GM23248 (cell line): ENCODE data around the gene ACSS3. TPM values are rescaled to one million over a fixed set of nuclear protein-coding genes. Genes with fewer than 3 reads are reported as not detected.

Experiments used
- DNase-seq: peaks from one replicate; pipeline ENCODE4 v3.0.0-alpha.2; 2015
- H2AFZ ChIP-seq: fragments of 200-600 bp; sonication (generic); 2 replicates; pipeline ENCODE4 v1.6.1; 2016; ENCODE audit warnings: antibody characterized with exemption
- H3F3A ChIP-seq: fragments of 200-600 bp; sonication (generic); 2 replicates; pipeline ENCODE4 v1.6.1; 2016; ENCODE audit warnings: mild to moderate bottlenecking, antibody characterized with exemption, mixed run types; ENCODE audit not compliant: insufficient read depth
- H3K27ac ChIP-seq: fragments of 200-600 bp; sonication (generic); 2 replicates; pipeline ENCODE4 v1.5.1; 2016; ENCODE audit warnings: mild to moderate bottlenecking
- H3K27me3 ChIP-seq: fragments of 200-600 bp; sonication (generic); replicated peaks from 2 replicates; pipeline ENCODE4 v1.6.1; 2016; ENCODE audit warnings: mild to moderate bottlenecking; ENCODE audit not compliant: insufficient read depth
- H3K36me3 ChIP-seq: fragments of 200-600 bp; sonication (generic); 2 replicates; pipeline ENCODE4 v1.6.1; 2016; ENCODE audit warnings: low read depth, mild to moderate bottlenecking
- H3K4me1 ChIP-seq: fragments of 200-600 bp; sonication (generic); 2 replicates; pipeline ENCODE4 v1.6.1; 2016; ENCODE audit warnings: mild to moderate bottlenecking; ENCODE audit not compliant: insufficient read depth
- H3K4me2 ChIP-seq: fragments of 200-600 bp; sonication (generic); one replicate; pipeline ENCODE4 v1.6.1; 2016; ENCODE audit warnings: mild to moderate bottlenecking; ENCODE audit not compliant: unreplicated experiment
- H3K4me3 ChIP-seq: fragments of 200-600 bp; sonication (generic); 2 replicates; pipeline ENCODE4 v1.5.1; 2016; ENCODE audit warnings: mild to moderate bottlenecking
- H3K79me2 ChIP-seq: fragments of 200-600 bp; sonication (generic); 2 replicates; pipeline ENCODE4 v1.6.1; 2016; ENCODE audit warnings: mild to moderate bottlenecking; ENCODE audit not compliant: insufficient read depth
- H3K9ac ChIP-seq: fragments of 200-600 bp; sonication (generic); 2 replicates; pipeline ENCODE4 v1.6.1; 2016; ENCODE audit warnings: mild to moderate bottlenecking
- H3K9me2 ChIP-seq: fragments of 200-600 bp; sonication (generic); 2 replicates; pipeline ENCODE4 v1.6.1; 2016; ENCODE audit warnings: mixed run types, mild to moderate bottlenecking, moderate library complexity; ENCODE audit not compliant: insufficient read depth
- H3K9me3 ChIP-seq: fragments of 200-600 bp; sonication (generic); one replicate; pipeline ENCODE4 v1.6.1; 2017; ENCODE audit warnings: low read depth
- H4K20me1 ChIP-seq: fragments of 200-600 bp; sonication (generic); 2 replicates; pipeline ENCODE4 v1.6.0; 2016; ENCODE audit not compliant: insufficient read depth
- EZH2 ChIP-seq: fragments of 200-600 bp; sonication (generic); IDR thresholded peaks from 2 replicates; pipeline ENCODE4 v1.6.1; 2018; ENCODE audit warnings: antibody characterized with exemption, mild to moderate bottlenecking; ENCODE audit not compliant: insufficient read depth, poor library complexity, severe bottlenecking
- EZH2phosphoT487 ChIP-seq: fragments of 200-600 bp; sonication (generic); IDR thresholded peaks from 2 replicates; pipeline ENCODE4 v1.6.1; 2018; ENCODE audit warnings: antibody characterized with exemption, moderate library complexity, mild to moderate bottlenecking, low read depth; ENCODE audit not compliant: insufficient read depth
- WGBS, 2 experiments: methylation state at CpG; one replicate each; pipeline ENCODE4 v1.1.6; 2015 to 2017; ENCODE audit warnings: low lambda C conversion rate in 2 of 2, low coverage in 1 of 2; ENCODE audit errors: missing lambda C conversion rate in 2 of 2; 5-methylcytosine and 5-hydroxymethylcytosine counted together
- in situ Hi-C: fragments of 300-500 bp; cut with MboI; formaldehyde crosslinking; loops from 2 replicates; pipeline ENCODE4 v1.15.0; 2020
- polyA plus RNA-seq: library from polyadenylated mRNA; unstranded; fragments of >200 nt; fragmentation: Nextera tagmentation; extraction: Ambion mirVana; gene quantifications from 2 replicates; pipeline ENCODE4 v1.2.1, GENCODE V29; 2016
- total RNA-seq: library from RNA; depleted of rRNA; stranded (reverse); fragments of >200 nt; shearing (Covaris generic); gene quantifications from 2 replicates; pipeline ENCODE4 v1.2.3, GENCODE V29; 2014; rRNA removed

The ACSS3 gene, protein sequence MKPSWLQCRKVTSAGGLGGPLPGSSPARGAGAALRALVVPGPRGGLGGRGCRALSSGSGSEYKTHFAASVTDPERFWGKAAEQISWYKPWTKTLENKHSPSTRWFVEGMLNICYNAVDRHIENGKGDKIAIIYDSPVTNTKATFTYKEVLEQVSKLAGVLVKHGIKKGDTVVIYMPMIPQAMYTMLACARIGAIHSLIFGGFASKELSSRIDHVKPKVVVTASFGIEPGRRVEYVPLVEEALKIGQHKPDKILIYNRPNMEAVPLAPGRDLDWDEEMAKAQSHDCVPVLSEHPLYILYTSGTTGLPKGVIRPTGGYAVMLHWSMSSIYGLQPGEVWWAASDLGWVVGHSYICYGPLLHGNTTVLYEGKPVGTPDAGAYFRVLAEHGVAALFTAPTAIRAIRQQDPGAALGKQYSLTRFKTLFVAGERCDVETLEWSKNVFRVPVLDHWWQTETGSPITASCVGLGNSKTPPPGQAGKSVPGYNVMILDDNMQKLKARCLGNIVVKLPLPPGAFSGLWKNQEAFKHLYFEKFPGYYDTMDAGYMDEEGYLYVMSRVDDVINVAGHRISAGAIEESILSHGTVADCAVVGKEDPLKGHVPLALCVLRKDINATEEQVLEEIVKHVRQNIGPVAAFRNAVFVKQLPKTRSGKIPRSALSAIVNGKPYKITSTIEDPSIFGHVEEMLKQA
- 1.9 and 3.2 TPM in 2 replicates for total RNA-seq
- polyA plus RNA-seq: 1.4 and 1.5 TPM in 2 replicates

DNA sequence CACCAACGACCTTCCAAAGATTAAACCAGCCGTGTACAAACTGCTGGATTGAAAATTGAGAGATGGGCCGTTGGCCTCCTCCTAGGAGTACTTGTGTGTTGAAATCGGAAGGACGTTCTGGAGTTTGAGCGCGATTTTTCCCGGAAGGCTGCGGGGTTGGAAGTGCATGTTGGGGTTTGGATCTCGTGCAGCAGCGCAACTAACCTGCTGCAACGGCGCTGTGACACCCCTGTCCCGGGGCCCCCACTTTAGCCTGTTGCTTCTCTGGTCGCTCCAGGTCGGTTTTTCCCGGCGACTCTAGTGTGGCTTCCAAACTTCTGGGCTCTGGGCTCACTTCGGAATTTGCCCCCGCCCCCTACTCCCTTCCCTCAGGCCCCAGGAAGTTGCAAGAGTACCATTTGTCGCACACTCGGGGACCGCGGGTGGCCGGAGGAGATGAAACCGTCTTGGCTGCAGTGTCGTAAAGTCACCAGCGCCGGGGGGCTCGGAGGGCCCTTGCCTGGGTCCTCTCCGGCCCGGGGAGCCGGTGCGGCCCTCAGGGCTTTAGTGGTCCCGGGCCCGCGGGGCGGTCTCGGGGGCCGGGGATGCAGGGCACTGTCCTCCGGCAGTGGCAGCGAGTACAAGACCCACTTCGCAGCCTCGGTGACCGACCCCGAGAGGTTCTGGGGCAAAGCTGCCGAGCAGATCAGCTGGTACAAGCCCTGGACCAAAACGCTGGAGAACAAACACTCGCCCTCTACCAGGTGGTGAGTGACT is at the start of gene ACSS3:
TSS of gene ACSS3 (plus strand) at position 394 of the 756 bp plus-strand sequence. CDS start at position 436, 42 bp downstream.
- in situ Hi-C loops: no loop called here
- DNase-seq: peak; percentile 45
- H3K27ac ChIP-seq: no peak within 1 kb of the TSS

DNA sequence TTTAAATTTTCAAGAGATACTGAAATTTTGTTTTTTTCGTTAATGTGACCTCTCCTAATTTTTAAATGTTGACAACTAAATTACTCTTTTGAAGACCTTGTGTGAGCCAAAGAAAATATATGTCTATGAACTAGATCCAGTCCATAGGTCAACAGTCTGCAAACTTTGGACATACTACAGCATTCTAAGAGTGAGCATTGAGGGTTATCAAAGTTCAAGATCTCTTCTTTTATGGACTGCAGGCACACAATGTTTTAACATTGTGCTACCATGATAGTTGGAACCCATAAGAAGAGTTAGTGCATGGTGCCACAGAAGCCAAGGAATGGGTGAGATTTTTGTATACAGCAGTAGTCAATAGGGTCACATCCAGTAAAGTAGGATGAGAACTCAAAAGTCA is 43.0 kb upstream of the ACSS3 start:
- no peak for DNase-seq
- no peaks in the 10 kb centered on the region for H3K9me2 ChIP-seq
- 33 to 48% methylated on average over 1 of the region's 1 CpG for WGBS, 2 experiments
- H3K9me3 ChIP-seq: no peaks in the 10 kb centered on the region
- no peaks in the 10 kb centered on the region for H3F3A ChIP-seq
- H3K79me2 ChIP-seq: no peaks in the 10 kb centered on the region
- H3K4me3 ChIP-seq: no peak overlapping the region
- H4K20me1 ChIP-seq: no peaks in the 10 kb centered on the region
- H3K4me1 ChIP-seq: no peaks in the 10 kb centered on the region
- no peak overlapping the region for H3K4me2 ChIP-seq
- in situ Hi-C loops: no loop called here
- H3K27ac ChIP-seq: no peak overlapping the region
- H3K36me3 ChIP-seq: no peaks in the 10 kb centered on the region
- no peak overlapping the region for H3K9ac ChIP-seq
- TF ChIP-seq EZH2phosphoT487 (no peak), EZH2 (no peak)
- H3K27me3 ChIP-seq: no peaks in the 10 kb centered on the region
- H2AFZ ChIP-seq: no peak overlapping the region

More for the DNA sequence above, at the start of gene ACSS3:
- Histone ChIP-seq H3K9ac (peak within 1 kb of the TSS; percentile 54), H3K27me3 (no peaks in the 10 kb centered on the region), H3K36me3 (no peaks in the 10 kb centered on the region), H3K9me3 (no peaks in the 10 kb centered on the region), H3K4me2 (peak within 1 kb of the TSS; percentile 91), H2AFZ (peak within 1 kb of the TSS; percentile 90), H3K9me2 (no peaks in the 10 kb centered on the region), H3K79me2 (no peaks in the 10 kb centered on the region), H3K4me1 (peaks cover 7% of the 10 kb centered on the region; the same call in 1 of the 2 replicates), H3K4me3 (peak within 1 kb of the TSS; percentile 70), H4K20me1 (no peaks in the 10 kb centered on the region), H3F3A (no peaks in the 10 kb centered on the region)
- TF ChIP-seq EZH2phosphoT487: no peak
- no peak for TF ChIP-seq EZH2
- 3 to 4% methylated on average over 42 to 43 of the region's 49 CpGs for WGBS, 2 experiments

DNA sequence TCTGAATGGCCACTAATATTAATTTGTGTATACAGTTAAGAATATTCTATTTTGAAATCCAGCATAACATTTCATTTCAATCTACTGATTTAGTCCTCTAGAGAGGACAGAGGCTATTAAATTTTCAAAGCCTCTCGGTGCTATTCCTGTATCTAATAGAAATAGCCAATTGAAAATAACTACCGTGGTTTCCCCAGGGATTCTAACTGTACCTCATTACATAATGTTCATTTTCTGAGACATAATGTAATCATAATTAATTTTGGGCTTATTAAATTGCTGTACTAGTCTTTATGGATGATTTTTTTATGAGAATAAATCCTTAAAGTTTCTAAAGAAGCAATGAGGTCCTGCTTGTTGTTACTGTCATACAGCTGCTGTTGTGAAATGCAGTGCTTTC is 38.6 kb upstream of the ACSS3 start:
- TF ChIP-seq EZH2 (no peak), EZH2phosphoT487 (no peak)
- H3F3A ChIP-seq: no peaks in the 10 kb centered on the region
- in situ Hi-C loops: no loop called here
- no peaks in the 10 kb centered on the region for H3K4me1 ChIP-seq
- no peaks in the 10 kb centered on the region for H3K36me3 ChIP-seq
- H3K9me2 ChIP-seq: no peaks in the 10 kb centered on the region
- no peak overlapping the region for H3K4me2 ChIP-seq
- H3K9ac ChIP-seq: no peak overlapping the region
- no peak overlapping the region for H2AFZ ChIP-seq
- WGBS, 2 experiments: 46 to 52% methylated on average over 2 of the region's 2 CpGs
- DNase-seq: no peak
- H3K27ac ChIP-seq: no peak overlapping the region
- no peaks in the 10 kb centered on the region for H4K20me1 ChIP-seq
- no peaks in the 10 kb centered on the region for H3K79me2 ChIP-seq
- H3K27me3 ChIP-seq: no peaks in the 10 kb centered on the region
- H3K4me3 ChIP-seq: no peak overlapping the region
- H3K9me3 ChIP-seq: no peaks in the 10 kb centered on the region
